ENCODE measurements around the gene LLGL2. TPM values are rescaled to one million over a fixed set of nuclear protein-coding genes. Genes with fewer than 3 reads are reported as not detected.
A peak's percentile ranks its signal among the peaks of the same experiment; 100 is the strongest.

Gene LLGL2
- total RNA-seq, 1 donor from 2014 or later, result 16.6 TPM

- Histone ChIP-seq H3K4me3 (peak overlapping the region; percentile 87), H4K20me1 (ENCODE audit: low read depth) (peaks cover 47% of the 10 kb centered on the region), H3K4me2 (peak overlapping the region; percentile 97), H3K4me1 (peaks cover 7% of the 10 kb centered on the region), H3K9me3 (ENCODE audit: low read depth) (no peaks in the 10 kb centered on the region), H3K27me3 (no peaks in the 10 kb centered on the region), H3K36me3 (no peaks in the 10 kb centered on the region), H3F3A (ENCODE audit: low read depth) (peaks cover 33% of the 10 kb centered on the region), H3K27ac (no peak overlapping the region), H3K79me2 (ENCODE audit: low read depth) (peaks cover 32% of the 10 kb centered on the region), H2AFZ (replicated peaks) (peak overlapping the region; percentile 23), H3K9ac (no peak overlapping the region)
- peak; percentile 38 for TF ChIP-seq EZH2 (IDR thresholded peaks at IDR 0.05)
- TF ChIP-seq, protein P1, sequence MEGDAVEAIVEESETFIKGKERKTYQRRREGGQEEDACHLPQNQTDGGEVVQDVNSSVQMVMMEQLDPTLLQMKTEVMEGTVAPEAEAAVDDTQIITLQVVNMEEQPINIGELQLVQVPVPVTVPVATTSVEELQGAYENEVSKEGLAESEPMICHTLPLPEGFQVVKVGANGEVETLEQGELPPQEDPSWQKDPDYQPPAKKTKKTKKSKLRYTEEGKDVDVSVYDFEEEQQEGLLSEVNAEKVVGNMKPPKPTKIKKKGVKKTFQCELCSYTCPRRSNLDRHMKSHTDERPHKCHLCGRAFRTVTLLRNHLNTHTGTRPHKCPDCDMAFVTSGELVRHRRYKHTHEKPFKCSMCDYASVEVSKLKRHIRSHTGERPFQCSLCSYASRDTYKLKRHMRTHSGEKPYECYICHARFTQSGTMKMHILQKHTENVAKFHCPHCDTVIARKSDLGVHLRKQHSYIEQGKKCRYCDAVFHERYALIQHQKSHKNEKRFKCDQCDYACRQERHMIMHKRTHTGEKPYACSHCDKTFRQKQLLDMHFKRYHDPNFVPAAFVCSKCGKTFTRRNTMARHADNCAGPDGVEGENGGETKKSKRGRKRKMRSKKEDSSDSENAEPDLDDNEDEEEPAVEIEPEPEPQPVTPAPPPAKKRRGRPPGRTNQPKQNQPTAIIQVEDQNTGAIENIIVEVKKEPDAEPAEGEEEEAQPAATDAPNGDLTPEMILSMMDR (IDR thresholded peaks at IDR 0.05), result no peak
- H3K9me3 Mint-ChIP-seq, result no peaks in the 10 kb centered on the region
- H3K27ac Mint-ChIP-seq, result no peak overlapping the region
- peak overlapping the region; percentile 77 for H3K4me3 Mint-ChIP-seq
- H3K4me1 Mint-ChIP-seq, result peaks cover 21% of the 10 kb centered on the region
- peaks cover 22% of the 10 kb centered on the region for H3K27me3 Mint-ChIP-seq (ENCODE audit: insufficient read depth, low read depth)
- peak; percentile 93 for DNase-seq (ENCODE audit: low spot score)
- H3K36me3 Mint-ChIP-seq, result peaks cover 8% of the 10 kb centered on the region
Measured at GRCh38 chr17:75525806-75526554, 483 bp downstream of the LLGL2 start.

DNA sequence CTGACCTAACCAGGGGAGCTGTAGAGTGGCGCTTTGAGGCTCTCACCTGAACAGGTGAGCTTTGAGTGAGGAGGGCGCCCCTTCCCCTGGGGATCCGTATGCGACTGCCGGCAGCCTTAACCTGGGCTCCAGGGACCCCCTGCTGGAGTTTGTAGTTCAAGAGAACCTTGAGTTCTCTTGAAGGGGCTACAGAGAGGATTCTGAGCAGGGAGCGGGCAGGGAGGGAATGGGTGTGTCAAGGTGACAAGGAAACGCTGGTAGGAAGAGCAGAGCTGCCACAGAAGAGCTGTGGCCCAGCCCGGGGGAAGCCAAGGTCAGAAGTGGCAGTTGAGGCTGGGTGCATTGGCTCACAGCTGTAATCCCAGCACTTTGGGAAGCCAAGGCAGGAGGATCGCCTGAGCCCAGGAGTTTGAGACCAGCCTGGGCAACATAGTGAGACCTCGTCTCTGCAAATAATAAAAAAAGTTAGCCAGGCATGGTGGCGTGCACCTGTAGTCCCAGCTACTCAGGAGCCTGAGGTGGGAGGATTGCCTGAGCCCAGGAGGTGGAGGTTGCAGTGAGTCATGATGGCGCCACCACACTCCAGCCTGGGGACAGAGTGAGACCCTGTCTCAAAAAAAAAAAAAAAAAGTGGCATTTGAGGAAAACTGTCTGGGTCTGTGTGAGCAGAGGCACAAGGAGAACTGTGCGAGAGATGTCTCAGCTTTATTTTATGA, 1.2 kb downstream of the LLGL2 start:
- H3K27ac Mint-ChIP-seq, result no peak overlapping the region
- Histone ChIP-seq H3K9ac (no peak overlapping the region), H3K36me3 (no peaks in the 10 kb centered on the region), H3K4me2 (peak overlapping the region; percentile 97), H3K9me3 (ENCODE audit: low read depth) (no peaks in the 10 kb centered on the region), H3K4me3 (peak overlapping the region; percentile 87), H4K20me1 (ENCODE audit: low read depth) (peaks cover 51% of the 10 kb centered on the region), H3K27me3 (no peaks in the 10 kb centered on the region), H3K4me1 (peaks cover 7% of the 10 kb centered on the region), H3K27ac (no peak overlapping the region), H3F3A (ENCODE audit: low read depth) (peaks cover 33% of the 10 kb centered on the region), H2AFZ (replicated peaks) (no peak overlapping the region), H3K79me2 (ENCODE audit: low read depth) (peaks cover 32% of the 10 kb centered on the region)
- peaks cover 22% of the 10 kb centered on the region for H3K27me3 Mint-ChIP-seq (ENCODE audit: insufficient read depth, low read depth)
- H3K9me3 Mint-ChIP-seq, result no peaks in the 10 kb centered on the region
- peaks cover 8% of the 10 kb centered on the region for H3K36me3 Mint-ChIP-seq
- TF ChIP-seq EZH2 (IDR thresholded peaks at IDR 0.05), result no peak
- TF ChIP-seq EZH2phosphoT487 (IDR thresholded peaks at IDR 0.05), result no peak
- TF ChIP-seq, protein P1 (IDR thresholded peaks at IDR 0.05), result no peak
- DNase-seq (ENCODE audit: low spot score), result peak; percentile 42
- peaks cover 22% of the 10 kb centered on the region for H3K4me1 Mint-ChIP-seq
- peak overlapping the region; percentile 75 for H3K4me3 Mint-ChIP-seq

DNA sequence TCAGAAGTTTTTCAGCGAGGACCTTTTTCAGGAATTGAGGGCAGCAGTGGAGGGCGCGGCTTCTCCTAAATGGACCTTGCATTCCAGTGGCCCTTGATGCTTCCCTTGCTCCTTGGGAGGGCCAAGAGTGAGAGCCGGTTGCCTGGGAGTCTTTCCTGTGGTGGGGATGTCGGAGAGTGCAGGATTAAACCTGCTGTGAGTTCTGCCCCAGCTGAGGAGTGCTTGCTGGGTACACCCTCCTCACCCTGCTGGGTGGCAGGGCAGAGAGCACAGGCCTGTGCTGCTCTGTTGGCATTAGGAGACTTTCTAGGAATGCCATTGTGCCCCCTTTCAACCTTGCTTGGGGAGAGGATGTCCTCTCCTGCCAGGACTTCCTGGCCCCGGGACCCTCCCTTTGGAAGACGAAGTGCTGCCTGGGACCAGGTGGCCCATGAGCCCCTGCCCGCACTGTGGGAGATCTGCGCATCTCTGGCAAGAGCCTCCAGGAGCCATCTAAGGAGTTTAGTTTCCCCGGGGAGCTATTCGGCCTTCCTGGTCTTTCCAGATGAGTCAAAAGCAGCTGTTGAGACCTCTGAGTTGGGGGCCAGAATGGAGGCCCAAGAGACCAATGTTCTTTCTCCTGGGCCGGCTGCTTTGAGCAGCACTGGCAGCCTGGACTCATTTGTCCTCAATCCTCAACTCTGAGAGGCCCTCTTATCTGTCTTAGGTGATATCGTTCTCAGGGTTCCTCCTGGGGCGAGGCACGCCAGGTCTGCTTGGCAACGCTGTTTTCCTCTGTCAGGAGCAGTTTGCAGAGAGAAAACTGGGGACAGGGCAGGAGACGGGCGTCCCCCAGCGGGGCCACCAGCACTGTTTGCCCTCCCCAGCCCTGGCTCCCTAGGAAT, 5.6 kb downstream of the LLGL2 start:
- Histone ChIP-seq H3K27me3 (no peaks in the 10 kb centered on the region), H3F3A (ENCODE audit: low read depth) (peaks cover 12% of the 10 kb centered on the region), H4K20me1 (ENCODE audit: low read depth) (peaks cover 61% of the 10 kb centered on the region), H3K4me1 (peaks cover 18% of the 10 kb centered on the region), H3K36me3 (no peaks in the 10 kb centered on the region), H3K79me2 (ENCODE audit: low read depth) (peaks cover 32% of the 10 kb centered on the region), H3K9me3 (ENCODE audit: low read depth) (no peaks in the 10 kb centered on the region), H3K4me2 (no peak overlapping the region), H3K4me3 (no peak overlapping the region), H3K27ac (no peak overlapping the region), H2AFZ (replicated peaks) (no peak overlapping the region), H3K9ac (no peak overlapping the region)
- H3K9me3 Mint-ChIP-seq, result no peaks in the 10 kb centered on the region
- no peak overlapping the region for H3K27ac Mint-ChIP-seq
- no peak overlapping the region for H3K4me3 Mint-ChIP-seq
- no peaks in the 10 kb centered on the region for H3K36me3 Mint-ChIP-seq
- no peak for TF ChIP-seq EZH2 (IDR thresholded peaks at IDR 0.05)
- TF ChIP-seq, protein P1 (IDR thresholded peaks at IDR 0.05), result no peak
- no peak for TF ChIP-seq EZH2phosphoT487 (IDR thresholded peaks at IDR 0.05)
- peaks cover 30% of the 10 kb centered on the region for H3K4me1 Mint-ChIP-seq
- peaks cover 15% of the 10 kb centered on the region for H3K27me3 Mint-ChIP-seq (ENCODE audit: insufficient read depth, low read depth)
- DNase-seq (ENCODE audit: low spot score), result no peak

All from neural progenitor cell (in vitro differentiated cells).